A549 treated with AZD2906 at 1 μM for 4 hours (cell line): ENCODE data around the gene TM4SF4. TPM values are rescaled to one million over a fixed set of nuclear protein-coding genes. Genes with fewer than 3 reads are reported as not detected.

Experiments
- total RNA-seq: library from RNA; stranded (reverse); fragments of 200-300 nt; extraction: Qiagen RNA extraction; gene quantifications from 5 replicates; pipeline ENCODE4 v1.2.3, GENCODE V29; 2022

Gene TM4SF4, protein sequence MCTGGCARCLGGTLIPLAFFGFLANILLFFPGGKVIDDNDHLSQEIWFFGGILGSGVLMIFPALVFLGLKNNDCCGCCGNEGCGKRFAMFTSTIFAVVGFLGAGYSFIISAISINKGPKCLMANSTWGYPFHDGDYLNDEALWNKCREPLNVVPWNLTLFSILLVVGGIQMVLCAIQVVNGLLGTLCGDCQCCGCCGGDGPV
- total RNA-seq: 26.2 to 36.4 TPM (median 30.7 TPM) in 5 replicates

GRCh38 chr3:149474250-149474817 lies at the start of gene TM4SF4:
TM4SF4 (plus strand) TSS chr3:149474697; CDS start chr3:149474878, 181 bp downstream.

Other genes with a start within 250 kb of the TM4SF4 start
- 27.2 to 41.6 TPM (median 29.5 TPM) in 5 replicates for gene TM4SF18, start 141.1 kb upstream of the TM4SF4 start, total RNA-seq
- 926 to 1,718 TPM (median 1,133 TPM) in 5 replicates for gene TM4SF1, start 97.0 kb upstream of the TM4SF4 start, total RNA-seq
- 142 to 178 TPM (median 162 TPM) in 5 replicates for gene WWTR1, start 183.3 kb downstream of the TM4SF4 start, total RNA-seq